GM12865 (cell line): ENCODE measurements around the gene CHD6.
"Not testable (repeated sequence)": the region's sequence is repeated elsewhere in the genome, so short reads cannot be mapped to it uniquely, and the experiment has no call there.

Experiments
- DNase-seq: peaks from one replicate; pipeline ENCODE4 v3.0.0; 2010; ENCODE audit warnings: low read depth
- H3K4me3 ChIP-seq: 2 replicates; pipeline ENCODE4 v1.5.1; 2011; ENCODE audit warnings: mild to moderate bottlenecking, low read depth, low read length, control low read depth
- TF ChIP-seq, protein P1 (sequence below): IDR thresholded peaks from 2 replicates; pipeline ENCODE4 v1.5.1; 2011; ENCODE audit warnings: low read length, control low read depth, low read depth, inconsistent platforms; ENCODE audit not compliant: insufficient read depth; ENCODE audit errors: missing control alignments

CHD6 gene

GRCh38 chr20:41547221-41547620, 71.0 kb downstream of the CHD6 start:
- TF ChIP-seq, protein P1, sequence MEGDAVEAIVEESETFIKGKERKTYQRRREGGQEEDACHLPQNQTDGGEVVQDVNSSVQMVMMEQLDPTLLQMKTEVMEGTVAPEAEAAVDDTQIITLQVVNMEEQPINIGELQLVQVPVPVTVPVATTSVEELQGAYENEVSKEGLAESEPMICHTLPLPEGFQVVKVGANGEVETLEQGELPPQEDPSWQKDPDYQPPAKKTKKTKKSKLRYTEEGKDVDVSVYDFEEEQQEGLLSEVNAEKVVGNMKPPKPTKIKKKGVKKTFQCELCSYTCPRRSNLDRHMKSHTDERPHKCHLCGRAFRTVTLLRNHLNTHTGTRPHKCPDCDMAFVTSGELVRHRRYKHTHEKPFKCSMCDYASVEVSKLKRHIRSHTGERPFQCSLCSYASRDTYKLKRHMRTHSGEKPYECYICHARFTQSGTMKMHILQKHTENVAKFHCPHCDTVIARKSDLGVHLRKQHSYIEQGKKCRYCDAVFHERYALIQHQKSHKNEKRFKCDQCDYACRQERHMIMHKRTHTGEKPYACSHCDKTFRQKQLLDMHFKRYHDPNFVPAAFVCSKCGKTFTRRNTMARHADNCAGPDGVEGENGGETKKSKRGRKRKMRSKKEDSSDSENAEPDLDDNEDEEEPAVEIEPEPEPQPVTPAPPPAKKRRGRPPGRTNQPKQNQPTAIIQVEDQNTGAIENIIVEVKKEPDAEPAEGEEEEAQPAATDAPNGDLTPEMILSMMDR = no peak
- H3K4me3 ChIP-seq = no peak overlapping the region
- DNase-seq = no peak

DNA sequence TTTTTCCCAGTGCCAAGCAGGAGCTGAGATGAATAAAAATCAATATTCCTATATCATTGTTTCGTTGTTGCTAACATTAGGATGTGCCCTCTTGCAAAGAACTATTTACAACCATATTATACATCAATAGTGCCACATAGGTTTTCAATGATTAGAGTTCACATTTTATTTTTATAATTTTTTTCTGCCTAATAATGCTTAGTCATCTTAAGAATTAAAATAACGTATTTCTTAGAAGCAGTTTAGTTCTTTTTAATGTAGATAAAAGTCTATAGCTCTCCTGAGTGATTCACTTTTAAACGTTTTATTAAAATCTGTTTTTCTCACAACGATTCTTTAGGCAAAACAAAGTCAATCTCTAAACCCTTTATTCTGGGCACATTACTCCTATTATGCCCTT, 71.6 kb downstream of the CHD6 start:
- no peak overlapping the region for H3K4me3 ChIP-seq
- TF ChIP-seq, protein P1 = no peak
- DNase-seq = no peak

DNA sequence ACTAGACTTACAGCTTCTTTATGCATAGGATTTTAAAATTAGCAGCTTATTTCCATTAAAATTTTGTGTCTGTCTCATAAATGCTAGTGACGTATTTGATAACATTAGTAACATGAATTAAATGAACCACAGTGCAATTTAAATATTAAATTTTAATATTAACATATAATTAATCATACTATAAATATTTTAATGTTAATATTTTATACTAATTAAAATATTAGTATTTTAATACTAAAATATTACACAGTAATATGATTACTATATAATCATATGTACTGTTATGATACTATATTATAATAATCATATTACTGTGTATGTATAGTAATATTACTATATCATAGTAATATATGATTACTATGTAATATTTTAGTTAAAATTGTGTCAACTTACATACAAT, 73.7 kb downstream of the CHD6 start:
- TF ChIP-seq, protein P1 = no peak
- no peak overlapping the region for H3K4me3 ChIP-seq
- no peak for DNase-seq

DNA sequence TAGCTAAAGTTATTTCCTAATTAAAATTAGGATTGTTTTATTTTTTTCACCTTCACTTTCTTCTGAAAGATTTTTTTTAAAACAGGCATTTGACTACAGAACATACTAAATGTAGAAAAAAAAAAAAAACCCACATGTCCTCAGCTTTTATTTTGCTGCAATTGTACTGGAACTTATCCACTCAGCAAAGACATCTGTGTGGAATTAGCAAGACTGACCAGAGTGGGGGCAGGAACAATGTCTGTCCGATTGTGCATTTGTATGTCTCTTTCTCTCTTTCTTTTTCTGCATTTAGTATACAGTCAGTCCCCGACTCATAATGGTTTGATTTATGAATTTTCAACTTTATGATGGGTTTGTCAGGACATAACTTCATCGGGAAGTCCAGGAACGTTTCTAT, 77.3 kb downstream of the CHD6 start:
- H3K4me3 ChIP-seq = no peak overlapping the region
- DNase-seq = no peak
- TF ChIP-seq, protein P1 = no peak

DNA sequence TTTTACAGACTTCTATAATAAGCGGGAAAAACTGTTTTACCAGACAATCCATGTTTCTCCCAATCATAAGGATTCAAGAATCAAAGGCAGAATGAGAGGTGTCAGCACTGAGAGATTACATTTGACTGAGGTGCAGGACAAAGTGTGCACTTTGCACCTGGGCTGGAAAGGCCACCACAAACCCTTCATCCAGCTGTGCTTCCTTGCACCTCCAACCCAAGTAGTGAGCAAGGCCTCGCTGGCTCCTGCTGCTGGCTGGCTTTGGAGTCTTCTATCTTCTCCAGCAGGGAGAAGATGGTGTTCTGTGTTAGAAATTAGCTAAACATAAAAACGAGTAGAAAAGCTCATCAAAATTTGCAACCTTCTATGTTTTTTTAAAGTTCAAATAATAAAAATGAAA, 77.7 kb downstream of the CHD6 start:
- TF ChIP-seq, protein P1 = no peak
- no peak overlapping the region for H3K4me3 ChIP-seq
- DNase-seq = no peak

DNA sequence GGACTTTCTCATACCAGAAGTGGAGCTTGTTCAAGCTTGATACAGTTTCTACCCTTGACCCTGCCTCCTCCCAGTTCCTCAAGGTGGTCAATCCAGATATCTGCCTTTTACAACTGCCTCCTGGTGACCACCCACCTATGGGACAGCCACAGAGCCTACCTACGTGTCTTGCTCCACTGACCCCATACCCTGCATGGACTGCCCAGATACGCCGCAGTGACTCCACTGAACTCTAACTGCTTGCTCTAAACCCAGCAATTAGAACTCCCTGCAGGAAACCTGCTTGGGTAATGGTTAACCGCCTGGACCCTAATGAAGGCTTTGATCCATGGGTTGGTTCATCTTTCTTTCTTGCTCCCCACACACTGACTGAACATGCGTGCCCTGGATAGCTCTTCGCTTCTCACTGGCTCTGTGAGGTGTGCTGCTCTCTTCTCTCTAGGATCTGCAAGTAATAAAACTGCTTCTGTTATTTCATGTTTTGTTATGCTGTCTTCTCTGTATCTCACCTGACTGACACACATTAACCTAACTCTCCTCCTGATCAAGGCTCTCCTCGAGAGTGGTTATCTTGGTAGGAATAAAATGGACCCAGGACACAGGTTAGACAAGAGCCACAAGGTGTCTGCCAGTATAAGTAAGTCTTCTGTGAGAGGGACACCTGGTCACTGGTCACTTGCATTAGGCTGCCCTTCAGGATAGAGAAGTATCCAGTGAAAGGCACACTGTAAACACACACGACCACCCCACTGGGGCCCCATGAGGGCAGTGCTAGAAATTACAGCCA, 79.2 kb downstream of the CHD6 start:
- no peak overlapping the region for H3K4me3 ChIP-seq
- no peak for DNase-seq
- TF ChIP-seq, protein P1 = no peak

GRCh38 chr20:41537865-41538264, 80.3 kb downstream of the CHD6 start:
- no peak overlapping the region for H3K4me3 ChIP-seq
- DNase-seq = no peak
- TF ChIP-seq, protein P1 = no peak

DNA sequence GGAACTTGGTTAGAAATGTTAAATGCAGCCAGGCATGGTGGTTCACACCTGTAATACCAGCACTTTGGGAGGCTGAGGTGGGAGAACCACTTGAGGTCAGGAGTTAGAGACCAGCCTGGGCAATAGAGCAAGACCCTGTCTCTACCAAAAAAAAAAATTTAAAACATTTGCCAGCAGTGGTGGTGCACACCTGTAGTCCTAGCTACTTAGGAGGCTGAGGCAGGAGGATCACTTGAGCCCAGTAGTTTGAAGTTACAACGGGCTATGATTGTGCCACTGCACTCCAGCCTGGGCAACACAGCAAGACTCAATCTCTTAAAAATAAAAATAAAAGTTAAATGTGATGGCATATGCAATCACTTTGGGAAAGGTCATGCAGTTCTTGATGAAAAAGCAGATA, 82.6 kb downstream of the CHD6 start:
- H3K4me3 ChIP-seq, DNase-seq: not testable (repeated sequence)
